Esophagus squamous epithelium (tissue), 5 donors: ENCODE results near the gene THEMIS2. TPM values are rescaled to one million over a fixed set of nuclear protein-coding genes. Genes with fewer than 3 reads are reported as not detected.
A peak's percentile ranks its signal among the peaks of the same experiment; 100 is the strongest.

Experiments
- DNase-seq: peaks from one replicate; lab custom pipeline; 2025; lab: John Stamatoyannopoulos, UW
- H3K27ac ChIP-seq, 4 donors: fragments of 200-600 bp; sonication (generic); one replicate each; pipeline ENCODE4 v1.5.1; 2016 to 2019; ENCODE audit warnings: mild to moderate bottlenecking in 1 of 4
- H3K27me3 ChIP-seq, 4 donors: fragments of 200-600 bp; sonication (generic); 1 replicate in 3 of 4; 2 replicates in 1 of 4; pipeline versions ENCODE4 v1.5.1 to v1.6.0; 2017 to 2021; ENCODE audit warnings: antibody characterized with exemption in 1 of 4
- H3K36me3 ChIP-seq, 3 donors: fragments of 200-600 bp; sonication (generic); one replicate each; pipeline ENCODE4 v1.5.1; 2016 to 2019
- H3K4me1 ChIP-seq, 3 donors: fragments of 200-600 bp; sonication (generic); one replicate each; pipeline ENCODE4 v1.5.1; 2017 to 2019
- H3K4me3 ChIP-seq, 4 donors: fragments of 200-600 bp; sonication (generic); 1 replicate in 3 of 4; 2 replicates in 1 of 4; pipeline ENCODE4 v1.5.1; 2016 to 2019; ENCODE audit warnings: mild to moderate bottlenecking in 2 of 4, moderate library complexity in 1 of 4
- H3K9me3 ChIP-seq, 3 donors: fragments of 200-600 bp; sonication (generic); one replicate each; pipeline ENCODE4 v1.5.1; 2016 to 2019
- CTCF ChIP-seq, 6 experiments: fragments of 450-650 bp in 4 of 6; fragments of 200-600 bp in 2 of 6; sonication (generic) in 2 of 6; IDR thresholded peaks; one replicate each; pipeline ENCODE4 v1.5.1; 2016 to 2019; ENCODE audit warnings: antibody characterized with exemption in 6 of 6, mild to moderate bottlenecking in 4 of 6, moderate library complexity in 4 of 6
- POLR2A ChIP-seq, 4 donors: fragments of 450-650 bp; IDR thresholded peaks; one replicate each; pipeline ENCODE4 v1.6.1; 2017; ENCODE audit warnings: antibody characterized with exemption in 4 of 4, mild to moderate bottlenecking in 4 of 4, moderate library complexity in 3 of 4
- WGBS, 2 donors: methylation state at CpG; one replicate each; pipeline ENCODE4 v1.1.5; 2018; 5-methylcytosine and 5-hydroxymethylcytosine counted together
- intact Hi-C: fragments of 100-400 bp; cut with DNase I; formaldehyde crosslinking; loops from one replicate; pipeline ENCODE4 v1.15.0; 2022
- small RNA-seq, 4 donors: library from RNA; depleted of rRNA; stranded (forward); fragments of <200 nt; gene quantifications; one replicate each; pipeline ENCODE3, GENCODE V24; 2016
- total RNA-seq, 4 donors: library from RNA; depleted of rRNA; stranded (reverse); fragments of >200 nt; gene quantifications; one replicate each; pipeline ENCODE4 v1.1.0, GENCODE V29; 2016
- donor health status: DM: yes; HTN: yes; CAD: no.

The THEMIS2 gene
- total RNA-seq, 4 donors from 2014 or later: 2.0 to 13.9 (median 8.6) TPM

- Histone ChIP-seq H3K27ac (no peak overlapping the region), H3K9me3 (no peaks in the 10 kb centered on the region), H3K36me3 (no peaks in the 10 kb centered on the region), H3K4me1 (peaks cover 0 to 12% (median 0%) of the 10 kb centered on the region in 3 donors), H3K27me3 (peaks cover 0 to 28% (median 0%) of the 10 kb centered on the region in 4 donors), H3K4me3 (peak overlapping the region in 1 of 4 donors; percentile 47)
- no peak for DNase-seq
- WGBS, 2 donors: 49 to 66% methylated on average over 8 of the region's 8 CpGs
- intact Hi-C loops: no loop called here
- no peak for TF ChIP-seq CTCF (IDR thresholded peaks at IDR 0.05)
- no peak for TF ChIP-seq POLR2A (IDR thresholded peaks at IDR 0.05)
Observed at GRCh38 chr1:27935721-27936120, 63.4 kb downstream of the THEMIS2 start.

Small RNAs within 50 kb of the gene (small RNA-seq; reads per million reads assigned to genes)
- gene RNU6-1245P (0 reads per million in 4 donors), gene SCARNA1 (39.6 to 181 (median 67.8) reads per million in 4 donors)

Other genes starting within 250 kb of the THEMIS2 start
- gene FGR, start 237.4 kb upstream of the THEMIS2 start, total RNA-seq: 10 to 100 TPM in 2 of 4 donors, 1 to 10 TPM in 2; 1.2 to 12.4 (median 7.5) TPM
- gene IFI6, start 200.4 kb upstream of the THEMIS2 start, total RNA-seq: 100 to 1,000 TPM in 1 of 4 donors, 10 to 100 TPM in 2, 1 to 10 TPM in 1; 4.0 to 194 (median 13.6) TPM
- gene FAM76A, start 146.6 kb upstream of the THEMIS2 start, total RNA-seq: 10 to 100 TPM in 1 of 4 donors, 1 to 10 TPM in 3; 4.9 to 14.7 (median 9.5) TPM
- gene STX12, start 99.3 kb upstream of the THEMIS2 start, total RNA-seq: 10 to 100 TPM; 52.6 to 64.4 (median 56.8) TPM
- 10 to 100 TPM; 21.3 to 41.2 (median 33.4) TPM for gene PPP1R8, start 41.8 kb upstream of the THEMIS2 start, total RNA-seq
- 10 to 100 TPM; 11.8 to 38.2 (median 23.4) TPM for gene RPA2, start 42.0 kb downstream of the THEMIS2 start, total RNA-seq
- gene SMPDL3B, start 62.5 kb downstream of the THEMIS2 start, total RNA-seq: 1 to 10 TPM in 2 of 4 donors, under 1 TPM in 2; 0.76 to 6.3 (median 1.9) TPM
- gene XKR8, start 87.4 kb downstream of the THEMIS2 start, total RNA-seq: 1 to 10 TPM; 2.9 to 6.2 (median 4.3) TPM
- 10 to 100 TPM; 13.8 to 21.9 (median 15.8) TPM for gene EYA3, start 216.1 kb downstream of the THEMIS2 start, total RNA-seq